Activated CD4-positive, alpha-beta T cell treated with anti-CD3 and anti-CD28 coated beads for 24 hours (primary cell): ENCODE results near the gene MAT1A.
"Not testable (repeated sequence)": the region's sequence is repeated elsewhere in the genome, so short reads cannot be mapped to it uniquely, and the experiment has no call there.

Source experiments
- DNase-seq, 2 donors: peaks; one replicate each; pipeline ENCODE4 v3.0.0-alpha.2; 2020; ENCODE audit warnings: low read depth in 2 of 2

The MAT1A gene

DNA sequence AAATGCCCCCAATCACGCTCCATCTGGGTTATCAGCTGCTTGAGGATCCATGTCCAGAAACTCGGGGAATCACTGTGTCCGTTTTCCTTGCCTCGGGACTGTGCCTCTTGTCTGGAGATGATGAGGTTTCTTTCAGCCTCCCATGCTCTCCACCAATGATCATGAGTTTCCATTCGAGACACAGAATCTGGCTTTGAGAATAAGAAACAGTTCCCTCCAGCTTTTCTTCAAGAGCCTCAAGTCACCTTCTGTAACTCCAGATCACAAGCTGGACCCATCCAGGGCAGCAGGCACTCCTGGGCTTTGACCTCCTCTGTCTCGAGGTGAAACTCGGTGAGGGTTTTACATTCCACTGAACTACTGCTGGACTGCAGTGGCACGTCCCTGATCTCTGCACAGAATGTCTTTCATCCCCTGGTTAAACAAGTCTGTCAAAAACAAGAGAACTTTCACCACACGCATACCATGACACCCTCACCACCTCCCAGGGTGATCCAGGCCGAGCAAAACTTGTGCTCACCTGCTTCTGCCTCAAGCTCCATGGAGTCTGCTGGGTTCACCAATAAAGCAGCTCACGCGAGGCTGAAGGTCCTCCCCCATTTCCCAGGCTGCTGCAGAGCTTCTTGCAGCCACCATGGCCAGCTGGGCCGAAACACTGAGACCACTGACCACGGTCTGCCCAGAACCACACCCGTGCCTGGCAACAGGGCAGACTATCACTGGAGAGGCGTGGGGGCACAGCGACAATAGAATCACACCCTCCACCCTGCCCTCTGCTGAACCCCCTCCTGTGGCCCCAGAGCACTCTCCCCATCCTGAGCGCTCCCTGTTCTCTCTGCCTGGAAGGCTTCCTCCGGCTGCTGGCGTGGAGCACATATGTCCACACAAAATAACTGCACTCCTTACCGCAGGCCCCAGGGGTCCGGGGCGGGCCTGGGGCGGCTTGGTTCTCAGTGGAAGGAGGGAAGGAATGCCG, 25.1 kb downstream of the MAT1A start:
- no peak for DNase-seq

DNA sequence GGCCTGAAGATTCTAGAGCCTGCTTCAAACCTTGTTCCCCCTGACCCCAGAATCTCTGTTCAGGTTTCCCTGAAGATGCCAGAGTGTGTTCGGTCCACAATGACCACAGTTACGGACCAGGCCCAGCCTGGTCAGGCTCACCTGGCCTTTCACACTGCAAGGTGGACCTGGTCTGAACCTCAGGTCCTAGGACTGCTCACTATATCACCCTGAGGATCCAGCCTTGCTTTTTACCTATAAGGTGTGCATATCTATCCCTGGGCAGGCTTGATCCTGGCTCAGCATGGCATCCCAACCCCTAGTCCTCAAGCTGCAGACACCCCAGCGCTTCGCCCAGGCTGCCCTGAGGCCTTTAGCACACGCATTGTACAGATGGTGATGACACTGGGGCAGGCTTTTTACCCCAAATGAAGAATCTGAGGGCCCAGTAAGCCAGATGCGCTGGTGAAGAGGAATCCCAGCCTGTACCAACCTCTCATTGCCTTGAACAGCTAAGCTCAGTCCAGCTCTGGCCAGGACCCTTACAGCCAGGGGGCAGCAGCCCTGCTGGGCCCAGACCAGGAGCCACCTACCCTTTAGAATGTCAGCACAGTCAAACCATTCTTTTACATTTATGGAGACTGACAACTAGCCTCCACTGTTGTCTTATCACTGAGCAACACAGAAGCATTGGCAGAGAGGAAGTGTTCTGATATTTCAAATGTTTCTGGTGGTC, 28.0 kb downstream of the MAT1A start:
- DNase-seq = no peak

DNA sequence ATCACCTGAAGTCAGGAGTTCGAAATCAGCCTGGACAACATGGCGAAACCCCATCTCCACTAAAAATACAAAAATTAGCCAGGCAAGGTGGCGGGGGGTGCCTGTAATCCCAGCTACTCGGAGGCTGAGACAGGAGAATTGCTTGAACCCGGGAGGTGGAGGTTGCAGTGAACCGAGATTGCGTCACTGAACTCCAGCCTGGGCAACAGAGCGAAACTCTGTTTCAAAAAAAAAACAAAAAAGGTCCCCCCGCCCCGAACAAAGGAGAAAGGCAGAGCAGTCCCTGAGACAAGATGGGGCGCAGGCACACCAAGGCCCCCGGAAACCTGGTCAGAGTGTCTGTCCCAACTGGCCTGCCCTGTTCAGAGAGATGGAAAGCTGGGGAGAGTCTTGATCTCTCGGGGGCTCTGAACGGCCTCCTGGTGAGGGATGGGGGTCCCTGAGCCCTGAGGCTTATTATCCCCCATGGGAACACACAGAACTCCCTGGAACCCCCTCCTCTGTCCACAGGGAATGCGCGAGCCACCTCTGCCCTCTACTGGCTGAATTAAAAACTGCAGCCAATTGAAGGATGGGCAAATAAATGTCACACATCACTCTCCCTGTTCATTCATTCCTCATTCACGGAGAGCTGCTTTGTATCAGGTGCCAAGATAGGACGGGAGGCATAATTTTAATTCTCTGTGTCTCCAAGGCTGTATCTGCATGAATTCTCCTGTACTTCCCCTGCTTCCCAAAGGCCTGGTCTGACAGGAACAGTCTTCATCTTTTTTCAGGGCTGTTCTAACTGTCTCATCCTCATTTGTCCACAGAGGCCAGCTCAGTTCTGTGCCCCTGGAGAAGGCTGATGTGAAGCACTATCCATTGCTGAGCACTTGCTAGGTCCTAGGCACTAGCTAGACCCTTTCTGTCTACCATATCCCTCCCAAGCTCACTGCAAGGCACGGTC, 28.9 kb downstream of the MAT1A start:
- DNase-seq = peak; percentile 11 to 14

DNA sequence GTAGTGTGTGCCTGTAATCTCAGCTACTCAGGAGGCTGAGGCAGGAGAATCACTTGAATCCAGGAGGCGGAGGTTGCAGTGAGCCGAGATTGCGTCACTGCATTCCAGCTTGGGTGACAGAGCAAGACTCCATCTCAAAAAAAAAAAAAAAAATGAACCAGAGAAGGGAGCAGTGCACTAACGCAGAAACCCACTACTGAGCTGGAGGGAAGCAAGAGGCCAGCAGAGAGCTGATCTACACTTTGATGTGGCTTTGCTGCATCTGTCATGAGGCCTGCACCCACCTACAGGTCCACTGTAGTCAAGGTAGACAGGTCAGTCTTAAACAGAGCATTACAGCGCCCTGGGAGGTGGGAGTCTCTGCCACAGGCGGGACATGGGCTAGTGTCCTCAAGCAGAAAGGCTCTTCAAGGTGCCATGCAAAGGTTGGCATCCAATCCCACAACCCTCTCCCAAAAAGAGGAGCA, 30.0 kb downstream of the MAT1A start:
- no peak for DNase-seq

DNA sequence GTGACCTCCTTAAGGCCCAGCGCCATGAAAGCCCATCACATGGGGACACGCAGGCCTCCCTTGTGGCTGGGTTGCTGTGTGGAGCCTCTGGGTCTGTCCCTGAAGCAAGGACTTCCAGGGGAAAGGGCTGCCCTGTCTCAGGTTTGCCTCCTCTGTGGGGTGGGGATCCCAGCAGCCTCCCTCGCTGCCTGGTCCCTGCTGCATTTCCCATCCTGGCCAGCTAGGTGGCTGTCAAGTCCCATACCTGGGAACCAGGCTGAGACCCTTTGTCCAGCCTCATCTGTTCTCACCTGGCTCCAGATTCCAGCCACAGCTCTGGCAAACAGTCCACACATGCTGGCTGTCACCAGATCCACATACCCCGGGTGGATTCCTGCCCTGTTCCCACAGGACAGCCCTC, 32.7 kb downstream of the MAT1A start:
- not testable (repeated sequence) for DNase-seq

DNA sequence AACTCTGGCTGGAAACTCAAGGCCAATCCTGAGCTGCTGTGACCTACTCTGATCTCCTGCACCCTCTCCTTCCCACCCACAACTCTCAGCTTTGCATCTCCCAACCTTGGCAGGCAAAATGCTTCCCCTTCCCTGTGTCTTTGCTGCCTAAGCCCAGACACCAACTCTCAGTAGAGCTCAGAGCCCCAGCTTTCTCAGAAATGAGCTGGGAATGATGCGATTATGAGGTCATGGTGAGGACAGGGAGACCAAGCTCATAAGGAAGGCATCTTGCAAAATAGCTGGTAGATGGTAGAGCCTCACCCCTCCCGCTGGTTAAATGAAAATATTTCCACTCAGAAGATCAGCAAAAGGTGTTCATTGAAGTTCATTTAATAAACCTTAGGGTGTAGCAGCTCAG, 34.7 kb downstream of the MAT1A start:
- DNase-seq = not testable (repeated sequence)

DNA sequence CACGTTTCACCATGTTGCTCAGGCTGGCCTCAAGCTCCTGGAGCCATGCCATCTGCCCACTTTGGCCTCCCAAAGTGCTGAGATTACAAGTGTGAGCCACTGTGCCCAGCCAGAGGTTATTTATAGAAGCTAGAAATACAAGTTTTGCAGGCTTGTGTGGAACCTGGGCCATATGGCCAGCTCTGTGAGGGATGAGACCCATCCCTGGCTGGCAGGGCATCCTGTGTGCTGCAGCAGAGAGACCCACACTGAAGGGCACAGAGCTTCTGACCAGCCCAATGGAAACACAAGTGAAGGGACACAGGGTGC, 35.5 kb downstream of the MAT1A start:
- not testable (repeated sequence) for DNase-seq

DNA sequence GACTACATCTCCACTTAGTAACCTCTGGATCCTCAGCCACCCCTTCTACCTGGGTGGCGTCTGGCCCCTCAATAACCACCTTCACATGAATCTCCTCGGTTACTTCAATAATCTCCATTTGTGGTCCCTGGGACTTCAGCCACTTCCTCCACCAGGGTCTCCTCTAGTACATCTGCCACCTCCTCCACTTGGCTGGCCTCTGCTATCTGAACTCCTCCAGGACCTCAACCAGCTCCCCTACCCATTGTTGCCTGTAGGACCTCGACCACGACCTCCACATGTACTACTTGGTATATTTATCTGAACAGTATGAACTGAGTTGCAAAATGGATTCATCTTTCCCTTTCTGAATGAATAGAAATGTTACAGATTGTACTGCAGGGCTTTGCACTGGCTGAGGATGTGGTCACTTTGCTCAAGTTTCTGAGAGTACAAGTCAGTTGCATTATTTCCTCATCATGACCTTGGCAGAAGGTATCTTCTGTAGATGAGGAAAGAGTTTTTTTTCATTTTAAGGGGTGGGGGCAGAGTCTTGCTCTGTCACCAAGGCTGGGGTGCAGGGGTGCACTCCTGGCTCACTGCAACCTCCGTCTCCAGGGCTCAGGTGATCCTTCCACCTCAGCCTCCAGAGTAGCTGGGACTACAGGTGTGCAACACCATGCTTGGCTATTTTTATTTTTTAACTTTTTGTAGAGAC, 36.0 kb downstream of the MAT1A start:
- no peak for DNase-seq

DNA sequence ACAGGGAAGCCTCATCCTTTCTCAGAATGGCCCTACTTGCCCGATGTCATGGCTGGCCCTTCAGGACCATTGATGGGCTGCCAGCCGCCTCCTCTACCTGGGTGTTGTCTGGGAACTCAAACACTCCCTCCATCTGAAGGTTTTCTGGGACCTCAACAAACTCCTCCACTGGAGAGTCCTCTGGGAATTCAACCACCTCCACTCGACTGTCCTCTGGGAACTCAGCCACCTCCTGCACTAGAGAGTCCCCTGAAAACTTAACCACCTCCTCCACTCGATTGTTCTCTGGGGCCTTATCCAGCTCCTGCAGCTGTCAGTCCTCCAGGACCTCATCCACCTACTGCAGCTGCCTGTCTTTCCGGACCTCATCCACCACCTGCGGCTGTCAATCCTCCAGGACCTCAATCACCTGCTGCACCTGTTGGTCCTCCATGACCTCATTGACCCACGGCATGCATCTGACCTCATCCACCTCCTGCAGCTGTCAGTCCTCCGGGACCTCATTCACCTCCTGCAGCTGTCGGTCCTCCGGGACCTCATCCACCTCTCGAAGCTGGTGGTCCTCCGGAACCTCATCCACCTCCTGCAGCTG, 37.1 kb downstream of the MAT1A start:
- no peak for DNase-seq

DNA sequence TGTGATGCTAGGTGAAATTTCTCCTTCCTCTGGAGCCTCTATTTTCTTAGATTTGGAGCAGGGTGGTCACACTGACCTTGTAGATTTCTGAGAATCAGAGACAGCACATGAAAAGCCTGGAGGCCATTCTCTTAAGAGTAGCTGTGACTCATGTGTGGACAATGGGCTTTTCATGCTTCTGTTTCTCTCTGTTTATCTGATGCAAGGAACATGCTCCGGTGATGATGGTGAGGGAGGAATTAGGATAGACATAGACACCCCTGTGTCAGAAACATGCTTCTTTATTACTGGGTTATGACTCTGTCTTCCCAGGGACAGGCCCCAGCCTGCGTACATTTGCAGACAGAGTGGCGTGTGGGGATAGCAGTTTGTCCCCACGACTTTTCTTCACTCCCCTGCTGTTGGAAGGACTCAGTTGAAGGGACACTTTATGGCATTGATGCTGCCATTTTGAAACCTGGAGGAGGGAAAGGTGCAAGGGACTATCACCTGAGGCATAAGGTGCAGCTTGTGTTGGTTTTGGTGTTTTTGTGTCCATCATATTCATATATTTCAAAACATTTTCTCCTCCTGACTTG, 37.7 kb downstream of the MAT1A start:
- not testable (repeated sequence) for DNase-seq

DNA sequence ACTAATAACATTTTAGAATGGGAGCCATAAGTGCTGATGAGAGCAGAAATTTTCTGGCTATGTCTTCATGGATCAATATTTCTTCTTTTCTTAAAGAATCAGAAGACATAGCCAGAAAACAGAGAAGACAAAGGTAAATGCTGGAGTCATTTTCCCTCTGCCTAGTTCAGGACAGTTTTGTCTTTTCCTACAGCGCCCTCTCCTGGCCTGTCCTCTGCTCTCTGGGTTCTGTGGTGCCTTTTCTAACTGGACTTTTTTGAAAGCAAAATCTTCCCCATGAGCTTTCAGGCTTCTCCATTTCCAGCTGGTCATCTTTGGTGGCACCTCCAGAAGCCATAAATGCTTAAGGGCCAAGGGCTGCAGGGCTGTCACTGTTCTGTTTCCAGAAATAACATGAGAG, 39.1 kb downstream of the MAT1A start:
- DNase-seq = not testable (repeated sequence)

DNA sequence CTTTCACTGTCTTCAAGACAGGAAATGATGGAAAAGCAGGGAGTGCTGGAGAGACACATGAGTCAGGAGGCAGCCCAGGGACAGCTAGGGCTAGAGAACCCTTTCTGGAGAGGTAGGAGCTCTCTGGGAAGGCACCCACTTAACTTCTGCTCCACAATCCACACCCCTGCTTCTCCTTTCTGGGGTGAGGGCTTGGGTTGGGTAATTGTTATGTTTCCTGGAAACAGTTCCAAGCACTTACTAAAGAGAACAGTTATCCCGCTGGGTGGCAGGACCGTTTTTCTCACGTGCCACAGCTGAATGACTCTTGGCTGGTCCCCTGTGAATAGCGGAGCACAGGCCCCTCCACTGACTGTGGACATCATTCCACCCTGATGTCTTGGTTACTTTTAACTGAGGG, 39.6 kb downstream of the MAT1A start:
- DNase-seq = not testable (repeated sequence)

DNA sequence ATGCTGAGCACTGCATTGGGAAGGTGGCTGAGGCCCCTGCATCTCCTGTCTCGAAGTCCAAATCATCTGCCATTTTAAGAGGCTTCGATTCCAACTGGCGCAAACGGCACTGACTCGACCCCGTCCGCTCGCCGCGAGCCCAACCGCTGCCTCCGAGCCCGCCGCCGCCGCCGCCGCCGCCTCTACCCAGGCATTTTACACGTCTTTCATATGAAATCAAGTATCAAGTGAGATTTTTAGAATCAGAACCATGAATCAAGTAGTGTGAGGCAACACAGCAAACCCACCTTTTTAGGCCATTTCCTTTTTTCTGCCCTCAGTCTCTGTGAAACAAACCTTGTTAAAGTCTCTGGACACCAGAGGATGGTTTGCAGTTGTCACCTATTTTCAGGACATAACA, 41.8 kb downstream of the MAT1A start:
- DNase-seq = not testable (repeated sequence)

DNA sequence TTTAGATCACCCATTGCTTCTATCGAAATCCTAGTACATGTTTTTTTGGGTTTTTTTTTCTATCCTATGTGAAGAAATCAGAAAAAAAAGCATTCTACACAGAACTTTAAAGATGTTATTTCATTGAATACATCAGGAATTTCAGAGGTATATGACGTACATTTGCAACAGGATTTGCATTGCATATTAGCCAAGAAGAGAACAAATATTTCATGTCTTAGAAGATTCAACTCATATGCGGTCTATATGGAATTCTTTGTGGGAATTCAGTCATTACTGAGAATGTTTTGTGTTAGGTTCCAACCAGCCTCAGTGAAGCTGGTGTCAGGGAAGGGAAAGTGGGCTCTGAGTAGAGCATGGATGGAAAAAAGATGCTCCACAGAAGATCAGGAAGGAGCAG, 45.1 kb downstream of the MAT1A start:
- not testable (repeated sequence) for DNase-seq

DNA sequence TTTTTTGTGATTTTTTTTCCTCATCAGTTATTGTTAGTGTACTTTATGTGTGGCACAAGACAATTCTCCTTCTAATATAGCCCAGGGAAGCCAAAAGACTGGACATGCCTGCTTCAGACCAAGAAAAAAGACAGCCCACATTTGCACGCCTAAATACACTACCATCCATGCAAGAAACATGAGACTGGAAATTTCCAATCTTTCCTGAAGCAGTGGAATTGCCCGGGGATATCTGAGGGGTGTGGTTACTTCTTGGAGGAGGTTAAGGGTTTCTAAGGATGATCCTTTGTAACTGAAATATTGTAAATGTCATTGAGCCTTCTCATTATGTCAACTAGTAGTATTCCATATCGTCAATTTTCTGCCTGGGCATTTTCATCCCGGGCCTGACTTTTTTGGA, 47.1 kb downstream of the MAT1A start:
- not testable (repeated sequence) for DNase-seq

DNA sequence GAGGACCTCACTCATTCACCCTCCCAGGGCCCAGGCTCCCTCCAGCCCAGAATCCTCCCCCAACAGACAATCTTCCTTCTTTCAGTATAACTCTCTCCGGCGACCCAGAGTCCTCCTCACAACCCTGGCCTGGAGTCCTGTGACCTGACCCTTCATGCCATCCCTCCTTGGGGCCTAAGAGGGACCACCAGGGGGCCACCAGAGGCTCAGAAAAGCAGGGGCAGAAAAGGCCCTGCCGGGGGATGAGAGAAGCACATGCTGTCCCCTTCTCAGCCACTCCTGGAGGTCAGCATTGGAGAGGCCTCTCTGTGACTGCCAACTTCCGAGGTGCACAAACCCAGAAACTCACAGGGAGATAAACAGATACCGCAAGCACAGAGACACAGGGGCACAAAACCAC, 53.0 kb downstream of the MAT1A start:
- DNase-seq = not testable (repeated sequence)

DNA sequence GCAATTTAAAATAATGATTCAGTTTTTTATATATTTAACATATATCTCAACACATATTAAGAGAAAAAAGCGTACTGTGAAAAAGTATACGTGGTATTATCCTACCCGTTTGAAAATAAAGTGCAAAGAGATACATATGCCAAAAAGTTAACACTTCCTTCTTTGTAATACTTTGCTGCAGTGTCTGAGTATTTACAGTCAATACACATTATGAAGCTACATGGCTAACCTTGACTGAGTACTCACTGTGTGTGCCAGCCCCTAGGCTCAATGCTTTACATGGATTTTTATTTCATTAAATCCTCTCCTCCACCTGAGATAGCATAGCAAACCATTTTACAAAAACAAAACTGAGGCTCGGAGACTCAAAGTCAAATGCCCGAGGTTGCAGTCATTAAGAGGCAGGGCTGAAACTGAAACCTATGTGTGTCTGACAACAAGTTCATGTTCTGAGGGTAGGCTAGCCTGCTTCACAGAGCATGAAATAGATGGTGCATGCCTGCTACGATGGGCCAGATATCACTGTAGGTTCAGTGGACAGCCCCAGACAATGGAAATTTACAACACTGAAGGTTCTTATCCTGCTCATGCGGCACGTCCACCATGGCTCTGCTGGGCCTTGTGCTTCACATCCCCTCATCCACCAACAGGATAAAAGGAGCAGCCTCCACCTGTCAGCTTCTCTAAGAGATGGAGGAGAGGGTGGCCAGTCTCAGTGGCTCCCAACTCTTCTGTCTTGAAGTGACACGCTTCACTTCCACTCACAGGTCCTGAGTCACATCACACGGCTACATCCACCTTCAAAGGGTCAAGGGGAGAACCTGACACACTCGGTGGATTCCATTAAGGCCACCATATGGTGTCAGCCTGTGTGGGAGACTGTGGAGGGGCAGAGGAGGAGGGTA, 54.9 kb downstream of the MAT1A start:
- DNase-seq = not testable (repeated sequence)

DNA sequence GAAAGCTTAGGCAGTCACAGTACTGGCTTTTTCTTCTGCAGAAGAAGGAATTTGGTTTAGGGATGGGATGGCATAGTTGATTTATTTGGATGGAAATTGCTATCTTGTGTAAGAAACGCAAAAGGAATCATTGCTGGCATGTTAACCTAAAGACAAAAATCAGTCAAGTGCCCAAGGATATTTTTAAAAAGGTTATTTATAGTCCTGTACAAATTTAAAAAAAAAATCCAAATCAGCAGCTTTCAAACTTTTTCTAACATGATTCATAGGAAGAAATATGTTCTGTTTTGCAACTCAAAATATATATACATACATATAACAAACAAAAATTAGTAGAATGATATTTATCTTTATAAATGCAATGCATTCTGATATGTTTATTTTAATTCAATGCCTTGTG, 55.6 kb downstream of the MAT1A start:
- not testable (repeated sequence) for DNase-seq

DNA sequence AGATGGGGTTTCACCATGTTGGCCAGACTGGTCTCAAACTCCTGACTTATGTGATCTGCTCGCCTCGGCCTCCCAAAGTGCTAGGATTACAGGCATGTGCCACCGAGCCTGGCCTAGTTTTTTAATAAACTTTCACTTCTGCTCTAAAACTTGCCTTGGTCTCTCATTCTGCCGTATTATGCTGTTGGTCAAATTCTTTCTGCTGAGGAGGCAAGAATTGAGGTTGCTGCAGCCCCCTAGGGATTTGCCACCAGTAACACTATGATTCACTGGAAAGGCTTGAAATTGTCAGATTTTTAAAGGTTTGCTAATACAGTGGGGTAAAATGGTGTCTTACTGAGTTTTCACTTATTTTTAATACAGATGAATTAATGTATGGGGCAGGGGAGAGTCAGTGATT, 62.7 kb downstream of the MAT1A start:
- DNase-seq = not testable (repeated sequence)
